Activated T-helper 17 cell treated with anti-CD3 and anti-CD28 coated beads, Interleukin-2, amount 50 U/mL, for 72 hours (primary cell): ENCODE results near the gene PLA2G12B. TPM values are rescaled to one million over a fixed set of nuclear protein-coding genes. Genes with fewer than 3 reads are reported as not detected.

Experiments
- ATAC-seq: fragments of 150-1000 bp; cut with Tn5 transposase; replicated peaks from 2 replicates; pipeline ENCODE4 v1.10.0; 2021; ENCODE audit warnings: mild to moderate bottlenecking, moderate library complexity
- H3K27ac Mint-ChIP-seq: one replicate; pipeline ENCODE4 v1.8.0; 2022; ENCODE audit warnings: mixed read lengths
- H3K27me3 Mint-ChIP-seq: one replicate; pipeline ENCODE4 v1.8.0; 2022; ENCODE audit warnings: mixed read lengths
- H3K36me3 Mint-ChIP-seq: one replicate; pipeline ENCODE4 v1.8.0; 2022; ENCODE audit warnings: low read depth, mild to moderate bottlenecking, mixed read lengths
- H3K4me1 Mint-ChIP-seq: one replicate; pipeline ENCODE4 v1.8.0; 2022; ENCODE audit warnings: mixed read lengths
- H3K4me3 Mint-ChIP-seq: one replicate; pipeline ENCODE4 v1.8.0; 2022; ENCODE audit warnings: mild to moderate bottlenecking, mixed read lengths
- H3K9me3 Mint-ChIP-seq: one replicate; pipeline ENCODE4 v1.8.0; 2022; ENCODE audit warnings: mixed read lengths
- total RNA-seq, 2 donors: library from RNA; stranded (reverse); gene quantifications; one replicate each; pipeline ENCODE4 v1.2.3, GENCODE V29; 2022

PLA2G12B gene
- total RNA-seq, 2 donors from 2014 or later: not detected

DNA sequence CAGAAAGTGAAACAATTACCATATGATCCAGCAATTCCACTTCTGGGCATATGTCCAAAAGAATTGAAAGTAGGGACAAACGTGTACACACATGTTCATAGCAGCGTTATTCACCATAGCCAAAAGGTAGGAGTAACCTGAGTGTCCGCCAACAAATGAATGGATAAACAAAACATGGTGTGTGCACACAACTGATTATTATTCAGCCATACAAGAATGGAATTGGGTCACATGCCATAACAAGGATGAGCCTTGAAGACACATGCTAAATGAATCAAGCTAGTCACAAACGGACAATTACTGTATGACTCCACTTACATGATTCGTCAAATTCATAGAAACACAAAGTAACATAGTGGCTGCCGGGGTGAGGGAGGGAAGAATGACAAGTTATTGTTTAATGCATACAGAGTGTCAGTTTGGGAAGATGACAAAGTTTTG lies 65.2 kb downstream of the PLA2G12B start:
- Mint-ChIP-seq H3K27me3 (no peaks in the 10 kb centered on the region), H3K27ac (no peak overlapping the region), H3K36me3 (peaks cover 27% of the 10 kb centered on the region), H3K4me1 (peaks cover 4% of the 10 kb centered on the region), H3K9me3 (no peaks in the 10 kb centered on the region), H3K4me3 (no peak overlapping the region)
- peak; percentile 56 for ATAC-seq

- Mint-ChIP-seq H3K9me3 (no peaks in the 10 kb centered on the region), H3K4me3 (no peak overlapping the region), H3K4me1 (peaks cover 4% of the 10 kb centered on the region), H3K27me3 (no peaks in the 10 kb centered on the region), H3K36me3 (peaks cover 34% of the 10 kb centered on the region), H3K27ac (no peak overlapping the region)
- no peak for ATAC-seq
Measured at GRCh38 chr10:72888151-72888638, 66.4 kb downstream of the PLA2G12B start.

DNA sequence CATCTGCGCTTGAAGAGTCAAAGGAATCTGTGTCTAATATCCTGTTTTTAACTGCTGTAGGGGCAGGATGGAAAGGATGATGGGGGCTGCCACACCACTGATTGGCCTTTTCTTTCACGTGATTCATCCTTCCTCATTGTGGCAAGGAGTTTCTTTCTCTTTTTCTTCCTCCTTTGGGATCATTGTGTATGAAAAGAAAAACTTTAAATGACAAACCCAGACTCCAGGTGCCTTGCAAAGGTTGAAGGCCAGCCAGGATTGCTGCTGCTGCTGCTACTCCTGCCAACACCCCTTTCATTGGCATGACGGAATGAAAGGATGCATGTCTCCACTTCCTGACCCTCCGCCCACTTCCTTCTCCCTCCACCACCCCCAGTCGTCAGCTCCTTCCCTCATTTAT lies 67.6 kb downstream of the PLA2G12B start:
- peaks cover 40% of the 10 kb centered on the region for H3K36me3 Mint-ChIP-seq
- no peaks in the 10 kb centered on the region for H3K9me3 Mint-ChIP-seq
- no peaks in the 10 kb centered on the region for H3K27me3 Mint-ChIP-seq
- ATAC-seq: peak; percentile 45
- H3K4me3 Mint-ChIP-seq: peak overlapping the region; percentile 57
- peaks cover 4% of the 10 kb centered on the region for H3K4me1 Mint-ChIP-seq
- peak overlapping the region; percentile 82 for H3K27ac Mint-ChIP-seq

- ATAC-seq: no peak
- peak overlapping the region; percentile 82 for H3K27ac Mint-ChIP-seq
- peak overlapping the region; percentile 57 for H3K4me3 Mint-ChIP-seq
- H3K27me3 Mint-ChIP-seq: no peaks in the 10 kb centered on the region
- H3K36me3 Mint-ChIP-seq: peaks cover 40% of the 10 kb centered on the region
- H3K9me3 Mint-ChIP-seq: no peaks in the 10 kb centered on the region
- H3K4me1 Mint-ChIP-seq: peaks cover 4% of the 10 kb centered on the region
Measured at GRCh38 chr10:72886621-72887020, 68.0 kb downstream of the PLA2G12B start.

GRCh38 chr10:72885953-72886352 lies 68.7 kb downstream of the PLA2G12B start:
- H3K27ac Mint-ChIP-seq: no peak overlapping the region
- H3K4me1 Mint-ChIP-seq: peaks cover 4% of the 10 kb centered on the region
- H3K4me3 Mint-ChIP-seq: no peak overlapping the region
- H3K9me3 Mint-ChIP-seq: no peaks in the 10 kb centered on the region
- H3K36me3 Mint-ChIP-seq: peaks cover 40% of the 10 kb centered on the region
- ATAC-seq: no peak
- H3K27me3 Mint-ChIP-seq: no peaks in the 10 kb centered on the region

Other genes with a start within 250 kb of the PLA2G12B start
- not detected for gene OIT3, start 61.1 kb downstream of the PLA2G12B start, total RNA-seq
- 100 to 1,000 TPM in 1 of 2 donors, 10 to 100 TPM in 1; 56.6 to 145 TPM for gene P4HA1, start 142.1 kb upstream of the PLA2G12B start, total RNA-seq
- gene NUDT13, start 155.6 kb upstream of the PLA2G12B start, total RNA-seq: 1 to 10 TPM in 1 of 2 donors, under 1 TPM in 1; 0.91 to 1.3 TPM
- gene ECD, start 213.2 kb upstream of the PLA2G12B start, total RNA-seq: 10 to 100 TPM; 27.8 to 29.6 TPM
- gene FAM149B1, start 213.3 kb upstream of the PLA2G12B start, total RNA-seq: 10 to 100 TPM; 12.6 to 20.8 TPM